Stimulated activated CD4-positive, alpha-beta T cell treated with anti-CD3 and anti-CD28 coated beads, Interleukin-12 subunit alpha, Interleukin-12 subunit beta, amount 100 ng/mL, for 4 hours (primary cell): ENCODE data around the gene HSPBP1.

Experiments
- DNase-seq: peaks from one replicate; pipeline ENCODE4 v3.0.0-alpha.2; 2020

HSPBP1 gene

DNA sequence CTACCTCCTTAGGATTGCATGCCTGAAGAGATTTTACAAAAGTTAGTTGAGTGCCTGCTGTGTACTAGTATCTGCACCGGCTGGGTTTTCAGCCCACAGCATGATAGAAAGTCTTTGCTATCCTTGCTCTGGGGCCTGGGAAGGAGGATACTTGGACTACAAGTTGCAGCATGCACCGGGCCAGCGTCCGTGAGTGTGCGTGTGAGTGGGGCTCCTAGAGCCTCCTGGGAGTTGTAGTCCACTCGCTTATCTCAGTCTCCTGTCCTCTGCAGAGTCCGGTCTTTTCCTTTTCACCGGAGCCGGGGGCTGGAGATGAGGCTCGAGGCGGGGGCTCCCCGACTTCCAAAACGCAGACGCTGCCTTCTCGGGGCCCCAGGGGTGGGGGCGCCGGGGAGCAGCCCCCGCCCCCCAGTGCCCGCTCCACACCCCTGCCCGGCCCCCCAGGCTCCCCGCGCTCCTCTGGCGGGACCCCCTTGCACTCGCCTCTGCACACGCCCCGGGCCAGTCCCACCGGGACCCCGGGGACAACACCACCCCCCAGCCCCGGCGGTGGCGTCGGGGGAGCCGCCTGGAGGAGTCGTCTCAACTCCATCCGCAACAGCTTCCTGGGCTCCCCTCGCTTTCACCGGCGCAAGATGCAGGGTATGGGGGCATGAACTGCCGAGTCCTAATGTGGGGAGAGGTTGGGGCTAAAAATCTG lies 24.5 kb upstream of the HSPBP1 start:
- no peak for DNase-seq

GRCh38 chr19:55303477-55303876 lies 23.6 kb upstream of the HSPBP1 start:
- DNase-seq, result no peak

GRCh38 chr19:55302318-55302703 lies 22.4 kb upstream of the HSPBP1 start:
- no peak for DNase-seq

GRCh38 chr19:55301459-55302317 lies 21.8 kb upstream of the HSPBP1 start:
- peak; percentile 98 for DNase-seq

- DNase-seq, result no peak
These were observed 21.1 kb upstream of the HSPBP1 start for GRCh38 chr19:55300886-55301458.

DNA sequence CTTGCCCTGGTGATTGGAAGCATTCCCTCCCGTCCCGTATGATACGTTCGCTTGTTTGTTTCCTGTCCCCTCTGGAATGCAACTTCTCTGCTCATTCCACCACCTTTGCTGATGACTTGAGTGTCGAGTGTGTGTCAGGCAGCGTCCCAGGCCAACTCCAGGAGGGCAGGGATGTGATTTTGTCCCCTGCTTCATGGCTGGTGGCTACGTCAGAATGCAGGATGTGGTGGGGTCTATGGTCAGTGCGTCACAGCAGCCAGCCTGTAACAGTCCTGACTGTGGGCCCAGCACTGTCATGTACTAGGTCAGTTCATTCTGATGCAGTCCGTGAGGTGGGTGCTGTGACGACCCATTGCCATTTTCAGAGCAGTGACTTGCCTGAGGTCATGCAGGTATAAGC lies 20.1 kb upstream of the HSPBP1 start:
- DNase-seq, result no peak

DNA sequence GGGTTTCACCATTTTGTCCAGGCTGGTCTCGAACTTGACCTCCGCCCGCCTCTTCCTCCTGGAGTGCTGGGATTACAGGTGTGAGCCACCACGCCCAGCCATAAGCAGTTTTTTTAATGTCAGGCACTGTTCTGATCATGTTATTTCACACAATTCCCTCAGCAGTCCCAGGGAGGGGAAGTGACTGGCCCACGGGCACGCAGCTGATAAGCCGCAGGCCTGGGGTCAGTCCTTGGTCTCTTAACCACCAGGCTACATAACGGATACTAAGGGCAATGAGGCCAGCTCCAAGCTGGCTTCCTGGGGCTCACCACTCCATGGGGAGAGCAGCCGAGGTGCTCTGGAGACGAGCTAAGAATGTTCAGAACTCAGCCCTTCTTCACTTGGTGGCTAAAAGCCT lies 17.4 kb upstream of the HSPBP1 start:
- no peak for DNase-seq

DNA sequence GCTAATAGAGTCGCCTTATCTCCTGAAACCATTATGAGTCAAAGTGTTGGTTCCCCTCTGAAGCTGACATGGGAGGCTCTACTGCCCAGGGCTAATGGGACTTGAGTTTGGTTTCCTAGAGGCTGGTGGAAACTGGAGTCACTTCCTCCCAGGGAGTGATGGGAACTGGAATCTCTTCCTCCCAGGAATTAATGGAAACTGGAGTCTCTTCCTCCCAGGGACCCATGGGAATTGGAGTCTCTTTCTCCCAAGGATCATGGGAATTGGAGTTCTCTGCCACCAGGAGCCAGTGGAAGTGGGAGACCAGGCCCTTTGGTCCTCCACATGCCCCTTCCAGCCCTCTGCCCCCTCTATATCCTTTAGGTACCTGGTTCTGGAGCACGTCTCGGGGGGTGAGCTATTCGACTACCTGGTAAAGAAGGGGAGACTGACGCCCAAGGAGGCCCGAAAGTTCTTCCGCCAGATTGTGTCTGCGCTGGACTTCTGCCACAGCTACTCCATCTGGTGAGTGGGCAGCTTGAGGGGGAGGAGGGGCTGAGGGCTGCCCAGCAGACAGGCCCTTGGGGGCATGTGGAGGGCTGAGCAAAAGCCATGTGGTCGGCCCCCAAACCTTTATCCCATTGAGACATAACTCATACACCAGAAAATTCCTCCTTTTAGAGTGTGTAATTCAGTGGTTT lies 9.3 kb upstream of the HSPBP1 start:
- DNase-seq, result no peak

- no peak for DNase-seq
These were observed 7.6 kb upstream of the HSPBP1 start for GRCh38 chr19:55287361-55288079.

GRCh38 chr19:55285229-55285890 lies 5.5 kb upstream of the HSPBP1 start:
- DNase-seq, result no peak

DNA sequence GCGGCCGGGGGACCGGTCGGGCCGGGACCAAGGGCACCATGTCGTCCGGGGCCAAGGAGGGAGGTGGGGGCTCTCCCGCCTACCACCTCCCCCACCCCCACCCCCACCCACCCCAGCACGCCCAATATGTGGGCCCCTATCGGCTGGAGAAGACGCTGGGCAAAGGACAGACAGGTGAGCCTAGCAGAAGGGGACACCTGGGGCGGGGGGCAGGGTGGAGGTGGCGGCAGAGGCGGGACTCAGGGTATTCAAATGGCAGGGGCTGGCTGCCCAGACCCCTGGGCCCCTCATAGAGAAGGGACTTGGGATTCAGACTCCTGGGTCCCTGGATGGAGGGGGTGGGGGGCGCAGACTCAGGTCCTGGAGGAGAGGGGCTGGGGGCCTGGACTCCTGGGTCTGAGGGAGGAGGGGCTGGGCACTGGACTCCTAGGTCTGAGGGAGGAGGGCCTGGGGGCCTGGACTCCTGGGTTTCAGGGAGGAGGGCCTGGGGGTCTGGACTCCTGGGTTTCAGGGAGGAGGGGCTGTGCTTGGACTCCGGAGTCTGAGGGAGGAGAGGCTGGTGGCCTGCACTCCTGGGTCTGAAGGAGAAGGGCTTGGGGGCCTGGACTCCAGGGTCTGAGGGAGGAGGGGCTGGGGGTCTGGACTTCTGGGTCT lies 4.6 kb upstream of the HSPBP1 start:
- DNase-seq, result no peak

GRCh38 chr19:55283548-55284377 lies 3.9 kb upstream of the HSPBP1 start, which contains the start of gene BRSK1:
BRSK1 (plus strand) TSS chr19:55283997; CDS start chr19:55284443, 446 bp downstream.
- DNase-seq, result peak; percentile 48

DNA sequence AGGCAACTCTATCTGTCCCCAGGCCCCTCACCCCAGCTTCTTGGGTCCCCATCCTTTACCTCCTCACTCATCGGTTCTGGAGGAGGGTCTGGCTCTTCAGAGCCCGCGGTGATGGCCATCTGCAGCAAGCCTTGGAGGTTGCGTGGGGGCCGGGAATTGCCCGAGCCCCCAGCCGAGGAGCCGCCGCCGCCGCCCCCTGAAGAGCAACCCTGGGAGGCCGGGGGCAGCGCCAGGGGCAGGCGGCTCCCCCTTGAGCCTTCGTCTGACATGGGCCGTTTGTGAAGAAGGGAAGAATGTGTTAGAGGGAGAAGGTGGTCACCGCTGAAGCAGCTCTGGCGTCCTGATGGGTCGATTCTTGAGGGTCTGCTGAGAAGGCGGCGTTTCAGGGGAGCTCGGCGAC lies 570 bp downstream of the HSPBP1 start:
- no peak for DNase-seq

GRCh38 chr19:55278391-55279135 lies 1.3 kb downstream of the HSPBP1 start:
- DNase-seq, result no peak

DNA sequence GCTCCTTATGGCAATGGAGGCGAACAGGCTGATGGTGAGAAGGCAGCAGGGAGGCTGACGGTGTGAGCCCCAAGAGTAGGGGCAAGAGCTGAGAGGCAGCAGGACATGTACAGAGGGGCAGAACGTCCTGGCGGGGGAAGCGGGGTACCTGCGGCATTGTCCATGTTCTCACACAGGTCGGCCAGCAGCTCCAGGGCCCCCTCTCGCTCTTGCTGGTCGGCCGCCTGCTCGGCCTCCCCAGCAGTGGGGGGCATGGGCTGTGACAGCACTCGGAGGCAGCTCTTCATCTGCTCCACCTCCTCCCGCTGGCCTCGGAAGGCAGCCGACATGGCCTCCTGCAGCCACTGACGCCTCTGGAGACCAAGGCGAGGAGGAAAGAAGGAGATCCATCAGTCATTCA lies 2.4 kb downstream of the HSPBP1 start:
- DNase-seq, result no peak

- DNase-seq, result no peak
These were observed 3.0 kb downstream of the HSPBP1 start for GRCh38 chr19:55276720-55277430.

DNA sequence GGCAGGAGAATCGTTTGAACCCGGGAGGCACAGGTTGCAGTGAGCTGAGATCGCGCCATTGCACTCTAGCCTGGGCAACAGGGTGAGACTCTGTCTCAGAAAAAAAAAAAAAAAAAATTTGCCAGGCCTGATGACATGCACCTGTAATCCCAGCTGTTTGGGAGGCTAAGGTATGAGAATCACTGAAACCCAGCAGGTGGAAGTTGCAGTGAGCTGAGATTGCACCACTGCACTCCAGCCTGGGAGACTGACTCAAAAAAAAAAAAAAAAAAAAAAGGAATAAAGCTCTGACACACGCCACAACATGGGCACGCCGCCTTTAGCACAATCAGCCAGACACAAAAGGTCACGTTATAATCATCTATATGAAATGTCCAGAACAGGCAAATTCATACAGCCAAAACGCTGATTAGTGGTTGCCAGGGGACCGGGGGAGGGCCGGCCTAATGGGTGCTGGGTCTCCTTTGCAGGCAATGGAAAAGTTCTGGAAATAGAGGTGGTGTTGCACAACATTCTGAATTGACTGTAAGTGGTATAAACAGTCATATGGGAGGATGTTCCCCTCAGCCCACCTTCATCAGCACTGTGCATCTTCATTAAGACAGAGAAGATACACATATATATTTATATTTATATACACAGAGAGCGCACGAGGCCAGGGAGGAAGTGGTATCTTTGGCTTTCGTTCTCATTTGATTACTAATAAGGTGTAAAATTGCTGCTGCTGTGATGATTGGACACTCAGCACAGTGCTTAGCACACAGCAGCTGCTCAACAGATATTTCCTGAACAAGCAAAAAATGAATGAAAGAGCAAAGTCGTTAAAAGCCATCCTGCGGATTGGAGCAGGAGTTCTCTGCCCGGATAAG lies 3.8 kb downstream of the HSPBP1 start:
- no peak for DNase-seq
